CD4-positive, alpha-beta T cell treated with Interleukin-6 for 4 hours (primary cell): ENCODE data around the gene MIAT.
"Not testable (repeated sequence)": the region's sequence is repeated elsewhere in the genome, so short reads cannot be mapped to it uniquely, and the experiment has no call there.

Source experiments
- DNase-seq: peaks from one replicate; pipeline ENCODE4 v3.0.0-alpha.2; 2020; ENCODE audit warnings: mixed read lengths

The MIAT gene

GRCh38 chr22:26656891-26657851 is at the start of gene MIAT:
TSS of gene MIAT (plus strand) at chr22:26657588.
- DNase-seq: peak; percentile 84

- DNase-seq: no peak
Observed at GRCh38 chr22:26608129-26608528, 49.3 kb upstream of the MIAT start.

- DNase-seq: no peak
Observed at GRCh38 chr22:26609287-26609686, 48.1 kb upstream of the MIAT start.

- peak; percentile 46 for DNase-seq
Observed at GRCh38 chr22:26610072-26610958, 47.1 kb upstream of the MIAT start.

GRCh38 chr22:26610996-26611395 is 46.4 kb upstream of the MIAT start:
- no peak for DNase-seq

GRCh38 chr22:26612652-26613051 is 44.7 kb upstream of the MIAT start:
- no peak for DNase-seq

GRCh38 chr22:26613753-26614152 is 43.6 kb upstream of the MIAT start:
- not testable (repeated sequence) for DNase-seq

GRCh38 chr22:26614322-26614721 is 43.1 kb upstream of the MIAT start:
- no peak for DNase-seq

- no peak for DNase-seq
Observed at GRCh38 chr22:26615149-26615548, 42.2 kb upstream of the MIAT start.

- no peak for DNase-seq
Observed at GRCh38 chr22:26615830-26616435, 41.5 kb upstream of the MIAT start.

- DNase-seq: no peak
Observed at GRCh38 chr22:26616650-26617049, 40.7 kb upstream of the MIAT start.

- no peak for DNase-seq
Observed at GRCh38 chr22:26617271-26618199, 39.9 kb upstream of the MIAT start, which contains the start of gene CRYBB1. TSS of gene CRYBB1 (minus strand) at chr22:26618027. CDS start at chr22:26616319, 1,708 bp downstream.

- DNase-seq: no peak
Observed at GRCh38 chr22:26618455-26618854, 38.9 kb upstream of the MIAT start.

GRCh38 chr22:26619510-26619909 is 37.9 kb upstream of the MIAT start:
- DNase-seq: no peak

GRCh38 chr22:26620197-26620596 is 37.2 kb upstream of the MIAT start:
- no peak for DNase-seq

- no peak for DNase-seq
Observed at GRCh38 chr22:26621663-26622062, 35.7 kb upstream of the MIAT start, which contains the start of gene CRYBA4. TSS of gene CRYBA4 (plus strand) at chr22:26621963. CDS start at chr22:26622597, 634 bp downstream.

GRCh38 chr22:26623984-26624383 is 33.4 kb upstream of the MIAT start:
- DNase-seq: no peak

GRCh38 chr22:26624803-26625202 is 32.6 kb upstream of the MIAT start:
- no peak for DNase-seq

GRCh38 chr22:26629988-26630761 is 27.2 kb upstream of the MIAT start:
- DNase-seq: no peak

- no peak for DNase-seq
Observed at GRCh38 chr22:26631282-26631681, 26.1 kb upstream of the MIAT start.
